ENCODE measurements around the gene NUP42.

NUP42 gene

DNA sequence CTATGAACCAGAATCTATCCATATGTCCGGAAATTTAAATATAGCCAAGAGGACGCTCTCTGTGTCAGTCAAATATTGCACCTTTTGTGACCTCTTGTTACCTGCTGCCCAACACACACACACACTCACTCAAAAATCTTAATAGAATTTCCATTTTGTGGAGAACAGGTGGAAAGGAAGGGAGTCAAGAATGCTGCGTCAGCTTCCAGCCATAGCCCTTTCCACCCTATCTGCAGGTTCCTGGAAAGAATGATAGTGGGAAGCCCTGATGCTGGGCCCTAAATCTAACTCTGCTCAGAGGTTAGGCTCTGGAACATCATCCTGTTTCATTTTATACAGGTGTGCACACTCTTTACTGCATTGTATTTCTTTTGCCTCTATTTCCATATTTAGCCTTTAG, 55.2 kb downstream of the NUP42 start:
- H3K4me3 ChIP-seq (ENCODE audit: low read depth, low read length), result no peak overlapping the region
- TF ChIP-seq, protein P1, sequence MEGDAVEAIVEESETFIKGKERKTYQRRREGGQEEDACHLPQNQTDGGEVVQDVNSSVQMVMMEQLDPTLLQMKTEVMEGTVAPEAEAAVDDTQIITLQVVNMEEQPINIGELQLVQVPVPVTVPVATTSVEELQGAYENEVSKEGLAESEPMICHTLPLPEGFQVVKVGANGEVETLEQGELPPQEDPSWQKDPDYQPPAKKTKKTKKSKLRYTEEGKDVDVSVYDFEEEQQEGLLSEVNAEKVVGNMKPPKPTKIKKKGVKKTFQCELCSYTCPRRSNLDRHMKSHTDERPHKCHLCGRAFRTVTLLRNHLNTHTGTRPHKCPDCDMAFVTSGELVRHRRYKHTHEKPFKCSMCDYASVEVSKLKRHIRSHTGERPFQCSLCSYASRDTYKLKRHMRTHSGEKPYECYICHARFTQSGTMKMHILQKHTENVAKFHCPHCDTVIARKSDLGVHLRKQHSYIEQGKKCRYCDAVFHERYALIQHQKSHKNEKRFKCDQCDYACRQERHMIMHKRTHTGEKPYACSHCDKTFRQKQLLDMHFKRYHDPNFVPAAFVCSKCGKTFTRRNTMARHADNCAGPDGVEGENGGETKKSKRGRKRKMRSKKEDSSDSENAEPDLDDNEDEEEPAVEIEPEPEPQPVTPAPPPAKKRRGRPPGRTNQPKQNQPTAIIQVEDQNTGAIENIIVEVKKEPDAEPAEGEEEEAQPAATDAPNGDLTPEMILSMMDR (IDR thresholded peaks at IDR 0.05; ENCODE audit: low read depth, low read length, missing control alignments), result no peak
- in situ Hi-C loops (cut with HindIII; ENCODE audit: low sequenced_read_pairs), result no loop called here
- no peak for DNase-seq (ENCODE audit: low read depth)

DNA sequence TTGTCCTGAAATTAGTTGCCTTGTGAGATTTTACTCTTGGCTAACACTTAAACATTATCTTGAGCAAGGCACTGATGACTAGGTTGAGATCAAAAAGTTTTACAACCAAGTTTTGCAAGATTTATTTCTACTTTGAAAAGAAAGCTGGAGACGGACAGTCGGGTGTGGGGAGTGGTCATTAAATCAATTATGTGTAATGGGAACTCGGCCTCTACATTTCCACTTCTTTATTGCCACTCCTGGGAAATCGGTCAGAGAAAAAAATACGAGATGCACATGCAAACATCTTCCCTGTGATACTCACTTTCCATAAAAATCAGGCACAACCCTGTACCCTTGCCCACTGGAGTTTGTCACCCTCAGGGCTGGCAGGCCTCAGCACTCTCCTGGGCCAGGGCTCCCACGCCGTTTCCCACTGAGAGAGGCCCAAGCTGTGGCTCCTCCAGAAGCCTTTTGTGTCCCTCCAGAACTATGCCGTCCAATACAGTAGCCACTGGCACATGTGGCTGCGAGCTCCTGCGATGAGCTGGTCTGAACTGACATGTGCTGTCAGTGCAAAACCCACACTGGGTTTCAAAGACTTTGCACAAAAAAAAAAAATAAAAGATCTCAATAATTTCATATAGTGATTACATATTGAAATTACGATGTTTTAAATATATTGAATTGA, 57.3 kb downstream of the NUP42 start:
- H3K4me3 ChIP-seq (ENCODE audit: low read depth, low read length), result no peak overlapping the region
- TF ChIP-seq, protein P1 (IDR thresholded peaks at IDR 0.05; ENCODE audit: low read depth, low read length, missing control alignments), result no peak
- in situ Hi-C loops (cut with HindIII; ENCODE audit: low sequenced_read_pairs), result no loop called here
- DNase-seq (ENCODE audit: low read depth), result no peak

DNA sequence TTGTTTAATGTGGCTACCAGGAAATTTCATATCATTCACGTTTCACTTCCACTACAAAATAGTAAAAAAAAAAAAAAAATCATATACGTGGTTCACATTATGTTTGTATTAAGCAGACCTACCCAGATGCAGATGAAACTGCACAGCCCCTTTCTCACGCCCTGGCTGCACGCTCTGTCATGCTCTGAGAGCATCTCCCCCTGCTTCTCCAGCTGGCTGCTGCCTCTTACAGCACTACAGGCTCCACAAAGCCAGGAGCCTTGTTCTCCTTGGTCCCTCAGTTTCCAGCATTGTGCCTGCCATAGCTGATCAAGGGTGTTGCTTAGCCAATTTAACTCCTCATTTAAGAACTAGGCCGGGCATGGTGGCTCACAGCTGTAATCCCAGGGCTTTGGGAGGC, 57.9 kb downstream of the NUP42 start:
- in situ Hi-C loops (cut with HindIII; ENCODE audit: low sequenced_read_pairs), result no loop called here
- TF ChIP-seq, protein P1 (IDR thresholded peaks at IDR 0.05; ENCODE audit: low read depth, low read length, missing control alignments), result no peak
- no peak for DNase-seq (ENCODE audit: low read depth)
- H3K4me3 ChIP-seq (ENCODE audit: low read depth, low read length), result no peak overlapping the region

DNA sequence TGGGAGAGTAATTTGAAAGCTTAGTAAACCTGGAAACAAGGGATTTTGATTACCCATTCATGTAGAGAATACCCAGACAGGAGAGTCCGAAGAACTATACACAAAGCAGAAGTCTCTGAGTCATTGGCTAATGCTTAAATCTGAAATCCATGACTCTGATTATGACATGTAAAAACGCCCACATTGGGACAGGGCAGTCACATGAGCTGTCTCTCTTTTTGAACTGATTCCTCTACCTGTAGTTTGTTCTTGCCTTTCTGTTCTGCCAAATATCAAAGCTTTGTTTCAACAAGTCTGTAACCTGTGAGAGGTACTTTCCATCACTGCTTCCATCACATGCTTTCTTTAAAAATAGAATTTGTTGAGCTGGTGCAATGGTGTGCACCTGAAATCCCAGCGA, 60.5 kb downstream of the NUP42 start:
- no peak overlapping the region for H3K4me3 ChIP-seq (ENCODE audit: low read depth, low read length)
- DNase-seq (ENCODE audit: low read depth), result no peak
- in situ Hi-C loops (cut with HindIII; ENCODE audit: low sequenced_read_pairs), result no loop called here
- TF ChIP-seq, protein P1 (IDR thresholded peaks at IDR 0.05; ENCODE audit: low read depth, low read length, missing control alignments), result no peak

DNA sequence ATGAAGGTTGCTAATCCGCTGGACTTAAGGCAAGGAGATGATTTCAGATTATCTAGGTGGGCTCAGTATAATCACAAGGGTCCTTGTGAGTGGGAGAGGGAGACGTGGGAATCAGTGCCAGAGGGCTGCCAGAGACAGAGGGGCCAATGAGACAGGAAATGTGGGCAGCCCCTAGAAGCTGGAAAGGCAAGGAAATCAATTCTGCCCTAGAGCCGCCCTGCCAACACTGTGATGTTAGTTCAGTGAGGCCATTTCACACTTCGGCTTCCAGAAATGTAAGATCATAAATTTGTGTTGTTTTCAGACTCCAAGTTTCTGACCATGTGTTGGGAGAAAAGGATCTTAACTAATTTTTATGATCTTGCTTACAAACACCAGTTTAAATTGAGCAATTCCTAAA, 61.1 kb downstream of the NUP42 start:
- TF ChIP-seq, protein P1 (IDR thresholded peaks at IDR 0.05; ENCODE audit: low read depth, low read length, missing control alignments), result no peak
- no peak overlapping the region for H3K4me3 ChIP-seq (ENCODE audit: low read depth, low read length)
- DNase-seq (ENCODE audit: low read depth), result no peak
- in situ Hi-C loops (cut with HindIII; ENCODE audit: low sequenced_read_pairs), result no loop called here

DNA sequence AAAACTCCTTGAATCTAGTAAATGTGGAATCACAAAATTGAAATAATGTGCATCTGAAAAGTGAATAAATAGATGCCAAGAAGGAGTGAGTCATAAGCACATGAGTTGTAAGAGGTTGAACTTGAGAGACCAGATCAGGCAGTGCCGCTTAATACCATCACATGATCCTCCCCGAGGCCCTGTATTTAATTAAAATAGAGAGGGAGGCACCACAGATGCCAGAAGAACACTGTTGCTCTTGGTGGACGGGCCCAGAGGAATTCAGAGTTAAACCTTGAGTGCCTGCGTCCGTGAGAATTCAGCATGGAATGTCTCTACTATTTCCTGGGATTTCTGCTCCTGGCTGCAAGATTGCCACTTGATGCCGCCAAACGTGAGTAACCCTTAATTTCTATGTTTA, 64.7 kb downstream of the NUP42 start, which contains the start of gene GPNMB:
TSS of gene GPNMB (plus strand) at position 221 of the 400 bp plus-strand sequence. CDS start at position 304, 83 bp downstream.
- peak within 1 kb of the TSS; percentile 22 for H3K4me3 ChIP-seq (ENCODE audit: low read depth, low read length)
- peak; percentile 12 for DNase-seq (ENCODE audit: low read depth)
- in situ Hi-C loops (cut with HindIII; ENCODE audit: low sequenced_read_pairs), result no loop called here
- TF ChIP-seq, protein P1 (IDR thresholded peaks at IDR 0.05; ENCODE audit: low read depth, low read length, missing control alignments), result no peak
